ENCODE measurements around the gene PRADC1. TPM values are rescaled to one million over a fixed set of nuclear protein-coding genes. Genes with fewer than 3 reads are reported as not detected.

The PRADC1 gene
- total and polyA plus RNA-seq, 9 of the 15 experiments (the other 6 are each of a cell fraction or from before 2014, with no cell fraction given) = 7.3 to 47.4 (median 34.2) TPM

DNA sequence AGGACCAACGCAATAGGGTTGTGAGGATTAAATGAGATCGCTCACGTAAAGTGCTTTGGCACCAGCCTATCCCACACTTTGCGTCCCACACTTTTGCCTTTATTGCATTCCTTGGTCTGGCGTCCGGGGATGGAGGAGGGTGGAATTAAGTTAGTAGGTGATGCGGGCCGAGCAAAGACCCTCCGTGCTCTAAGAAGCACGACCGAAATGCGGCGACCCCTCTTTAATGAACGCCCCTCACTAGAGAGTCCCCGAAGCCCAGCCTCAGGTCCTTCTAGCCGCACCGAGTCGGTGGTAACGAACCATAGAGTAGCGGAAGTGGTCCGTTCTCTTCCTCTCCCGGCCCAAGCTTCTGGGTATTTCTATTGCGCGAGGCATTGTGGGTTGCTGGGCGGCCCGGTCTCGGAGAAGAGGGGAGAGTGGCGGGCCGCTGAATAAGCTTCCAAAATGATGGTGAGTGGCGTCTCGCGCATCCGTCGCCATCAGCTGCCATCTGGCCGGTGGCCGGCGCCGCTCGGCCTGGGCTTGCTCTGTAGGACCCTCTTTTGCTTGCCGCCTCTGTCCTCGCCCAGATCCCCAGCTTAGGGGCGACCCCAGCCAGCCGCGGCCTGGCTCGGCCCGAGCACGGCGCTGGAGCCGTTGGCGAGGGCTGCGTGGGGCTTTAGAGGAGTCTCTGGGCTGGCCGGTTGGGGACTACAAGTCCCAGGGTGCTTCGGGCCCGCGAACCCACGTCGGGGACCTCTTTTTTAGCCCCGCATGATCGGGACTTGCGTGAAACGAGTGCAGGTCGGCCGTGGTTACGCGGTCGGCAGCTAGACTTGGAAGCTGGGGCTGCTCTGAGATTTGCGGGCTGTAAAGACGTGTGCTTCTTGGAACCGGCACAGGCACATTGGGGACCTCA lies 1.1 kb upstream of the PRADC1 start, which contains the start of gene CCT7 (continued):
- TF ChIP-seq TAF7 (tag; IDR thresholded peaks at IDR 0.05) = peak; percentile 99
- no peak for TF ChIP-seq HDAC2 (IDR thresholded peaks at IDR 0.05)
- TF ChIP-seq POLR3A (IDR thresholded peaks at IDR 0.05; ENCODE audit: borderline replicate concordance, extremely low read depth, insufficient read depth, insufficient read length) = no peak
- no peak for TF ChIP-seq ZNF212 (CRISPR knock-in tag; IDR thresholded peaks at IDR 0.05)
- peak; percentile 96 for TF ChIP-seq EP400 (IDR thresholded peaks at IDR 0.05)
- peak; percentile 70; the same call in 1 of the 2 replicates for TF ChIP-seq ZSCAN29 (IDR thresholded peaks at IDR 0.05)
- TF ChIP-seq, protein P1, sequence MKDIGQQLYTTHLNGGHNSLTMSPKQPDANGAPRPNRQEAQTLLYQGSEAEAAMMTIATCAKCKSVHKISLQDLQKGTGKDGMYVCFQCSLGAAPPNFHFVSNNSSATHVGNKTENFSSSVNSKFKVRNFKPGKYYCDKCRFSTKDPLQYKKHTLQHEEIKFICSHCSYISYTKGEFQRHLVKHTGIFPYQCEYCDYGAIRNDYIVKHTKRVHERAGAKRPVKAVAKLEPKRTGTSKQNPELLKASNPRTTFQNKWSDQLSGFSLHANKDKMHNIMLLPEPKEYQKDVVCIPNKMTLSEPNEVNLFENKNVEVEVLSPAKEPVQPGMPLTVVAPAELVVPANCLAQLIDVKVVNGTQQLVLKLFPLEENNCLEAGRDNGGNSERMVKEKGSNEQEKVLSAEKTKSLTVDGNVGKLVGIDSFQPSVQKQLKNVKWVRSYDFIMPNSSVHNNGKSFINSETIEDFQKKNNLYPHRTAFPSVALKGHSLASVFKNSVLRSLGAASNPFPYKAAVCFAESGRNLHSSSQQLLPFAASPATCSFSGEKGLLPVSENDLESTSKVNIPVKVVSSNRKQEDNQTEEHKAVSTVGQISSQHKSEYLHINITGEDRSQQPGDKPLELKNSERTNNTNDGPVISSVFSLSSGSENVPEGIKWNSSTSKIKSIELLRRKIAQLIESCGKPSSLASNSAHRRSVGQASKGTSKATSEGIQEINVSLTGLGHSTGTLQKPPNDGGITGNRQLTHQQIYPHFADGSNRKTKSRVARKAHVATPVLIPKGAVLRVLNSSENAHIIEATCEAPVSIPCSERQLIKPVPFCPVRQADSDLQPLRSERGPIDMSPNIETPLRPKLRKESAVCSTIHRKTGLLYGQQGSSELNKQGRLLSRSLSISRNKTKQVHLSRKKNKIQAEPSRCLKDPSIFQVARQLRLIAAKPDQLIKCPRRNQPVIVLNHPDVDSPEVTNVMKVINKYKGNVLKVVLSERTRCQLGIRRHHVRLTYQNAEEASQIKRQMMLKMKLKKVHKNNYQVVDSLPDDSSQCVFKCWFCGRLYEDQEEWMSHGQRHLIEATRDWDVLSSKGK (CRISPR knock-in tag; IDR thresholded peaks at IDR 0.05) = no peak
- TF ChIP-seq NFIX (CRISPR knock-in tag; IDR thresholded peaks at IDR 0.05; ENCODE audit: low read depth) = no peak
- no peak for TF ChIP-seq ZNF586 (CRISPR knock-in tag; conservative IDR thresholded peaks at IDR 0.05)
- TF ChIP-seq MTF1 (CRISPR knock-in tag; IDR thresholded peaks at IDR 0.05; ENCODE audit: borderline replicate concordance) = no peak
- TF ChIP-seq FOXA3 (CRISPR knock-in tag; conservative IDR thresholded peaks at IDR 0.05 in 1 of 2, IDR thresholded peaks at IDR 0.05 in 1 of 2) = no peak
- no peak for TF ChIP-seq MEF2A (IDR thresholded peaks at IDR 0.05; ENCODE audit: control insufficient read depth, low read depth, low read length)
- TF ChIP-seq ZNF561 (CRISPR knock-in tag; conservative IDR thresholded peaks at IDR 0.05) = no peak
- no peak for TF ChIP-seq ZNF75A (CRISPR knock-in tag; IDR thresholded peaks at IDR 0.05)
- no peak; a peak in 1 of 4 replicates for TF ChIP-seq SRF (CRISPR knock-in tag; IDR thresholded peaks at IDR 0.05)
- TF ChIP-seq BMI1 (IDR thresholded peaks at IDR 0.05; ENCODE audit: low read length) = no peak
- no peak; the same call in 1 of the 2 replicates for TF ChIP-seq THRAP3 (IDR thresholded peaks at IDR 0.05; ENCODE audit: borderline replicate concordance)
- TF ChIP-seq HEY1 (CRISPR knock-in tag; IDR thresholded peaks at IDR 0.05; ENCODE audit: borderline replicate concordance) = no peak
- TF ChIP-seq RBM17 (IDR thresholded peaks at IDR 0.05; ENCODE audit: borderline replicate concordance, low read depth, low read length) = no peak
- TF ChIP-seq ZNF639 (CRISPR knock-in tag; conservative IDR thresholded peaks at IDR 0.05 in 1 of 2, IDR thresholded peaks at IDR 0.05 in 1 of 2) = peak in 1 of 2 experiments; percentile 86; a peak in 2 of 4 replicates
- no peak; the same call in 1 of the 2 replicates for TF ChIP-seq STAT5A (IDR thresholded peaks at IDR 0.05; ENCODE audit: borderline replicate concordance, low read length)
- TF ChIP-seq SREBF1 (IDR thresholded peaks at IDR 0.05; ENCODE audit: borderline replicate concordance, low read depth, low read length) = no peak
- TF ChIP-seq SMC3 (conservative IDR thresholded peaks at IDR 0.05; ENCODE audit: insufficient read depth, low read depth, low read length) = no peak
- TF ChIP-seq ZNF347 (CRISPR knock-in tag; IDR thresholded peaks at IDR 0.05; ENCODE audit: low read depth) = no peak

All from K562 (cell line).